NCI-H69 (cell line): ENCODE measurements around the gene FBXO34.
"Not testable (repeated sequence)": the region's sequence is repeated elsewhere in the genome, so short reads cannot be mapped to it uniquely, and the experiment has no call there.

Experiments
- DNase-seq: peaks from one replicate; lab custom pipeline; 2025; lab: John Stamatoyannopoulos, UW

The FBXO34 gene

DNA sequence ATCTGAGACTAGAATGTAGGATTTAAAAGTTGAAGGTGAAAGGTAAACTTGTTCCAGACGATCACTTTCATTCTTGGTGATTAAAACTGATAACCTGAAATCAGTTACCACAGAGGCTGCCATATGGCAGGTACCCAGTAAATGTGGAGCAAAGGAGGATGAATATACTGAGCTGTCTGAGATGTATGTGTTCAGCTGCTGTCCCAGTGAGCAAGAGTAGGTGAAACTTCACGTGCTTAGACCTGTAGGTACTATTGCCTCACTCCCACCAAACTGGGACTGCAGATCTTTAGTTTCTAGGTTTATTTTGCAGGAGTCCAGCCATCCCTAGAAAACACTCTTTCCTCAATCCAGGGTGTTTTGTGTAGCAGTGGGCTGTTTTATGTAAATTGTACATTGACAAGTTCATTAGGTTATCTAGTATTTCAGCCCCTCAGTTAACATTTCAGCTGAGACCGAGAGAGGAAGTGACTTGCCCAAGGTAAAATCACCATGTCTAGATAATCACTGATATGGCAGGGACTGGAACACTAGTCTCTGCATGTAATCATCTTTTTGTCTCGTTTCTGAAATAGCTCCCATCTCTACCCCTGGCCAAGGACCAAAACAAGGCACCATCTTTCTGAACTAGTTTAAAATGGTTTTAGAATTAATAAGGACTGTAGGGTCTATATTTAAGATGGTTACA, 77.7 kb downstream of the FBXO34 start:
- DNase-seq = peak; percentile 81

DNA sequence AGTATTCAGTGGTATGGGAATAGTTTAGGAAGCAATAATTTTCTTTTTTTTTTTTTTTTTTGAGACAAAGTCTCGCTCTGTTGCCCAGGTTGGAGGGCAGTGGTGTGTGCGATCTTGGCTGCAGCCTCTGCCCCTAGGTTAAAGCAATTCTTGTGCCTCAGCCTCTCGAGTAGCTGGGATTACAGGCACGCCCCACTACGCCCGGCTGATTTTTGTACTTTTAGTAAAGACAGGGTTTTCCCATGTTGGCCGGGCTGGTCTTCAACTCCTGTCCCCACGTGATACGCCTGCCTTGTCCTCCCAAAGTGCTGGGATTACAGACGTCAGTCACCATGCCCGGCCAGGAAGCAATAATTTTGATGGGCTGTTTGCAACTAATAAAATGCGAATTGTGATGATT, 78.3 kb downstream of the FBXO34 start:
- no peak for DNase-seq

DNA sequence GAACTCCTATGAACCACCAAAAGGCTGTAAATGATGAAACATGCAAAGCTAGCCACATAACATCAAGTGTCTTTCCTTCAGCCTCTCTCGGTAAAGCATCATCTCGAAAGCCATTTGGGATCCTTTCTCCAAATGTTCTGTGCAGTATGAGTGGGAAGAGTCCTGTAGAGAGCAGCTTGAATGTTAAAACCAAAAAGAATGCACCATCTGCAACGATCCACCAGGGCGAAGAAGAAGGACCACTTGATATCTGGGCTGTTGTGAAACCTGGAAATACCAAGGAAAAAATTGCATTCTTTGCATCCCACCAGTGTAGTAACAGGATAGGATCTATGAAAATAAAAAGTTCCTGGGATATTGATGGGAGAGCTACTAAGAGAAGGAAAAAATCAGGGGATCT, 79.2 kb downstream of the FBXO34 start:
- no peak for DNase-seq

DNA sequence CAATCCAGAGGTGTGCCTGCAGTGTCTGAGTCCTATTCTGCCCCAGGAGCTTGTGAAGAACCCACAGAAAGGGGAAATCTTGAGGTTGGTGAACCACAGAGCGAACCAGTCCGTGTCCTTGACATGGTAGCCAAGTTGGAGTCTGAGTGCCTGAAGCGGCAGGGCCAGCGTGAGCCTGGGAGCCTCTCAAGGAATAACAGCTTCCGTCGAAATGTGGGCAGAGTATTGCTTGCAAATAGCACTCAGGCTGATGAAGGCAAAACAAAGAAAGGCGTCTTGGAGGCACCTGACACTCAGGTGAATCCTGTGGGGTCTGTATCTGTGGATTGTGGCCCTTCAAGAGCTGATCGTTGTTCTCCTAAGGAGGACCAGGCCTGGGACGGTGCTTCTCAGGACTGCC, 79.9 kb downstream of the FBXO34 start:
- DNase-seq = no peak

DNA sequence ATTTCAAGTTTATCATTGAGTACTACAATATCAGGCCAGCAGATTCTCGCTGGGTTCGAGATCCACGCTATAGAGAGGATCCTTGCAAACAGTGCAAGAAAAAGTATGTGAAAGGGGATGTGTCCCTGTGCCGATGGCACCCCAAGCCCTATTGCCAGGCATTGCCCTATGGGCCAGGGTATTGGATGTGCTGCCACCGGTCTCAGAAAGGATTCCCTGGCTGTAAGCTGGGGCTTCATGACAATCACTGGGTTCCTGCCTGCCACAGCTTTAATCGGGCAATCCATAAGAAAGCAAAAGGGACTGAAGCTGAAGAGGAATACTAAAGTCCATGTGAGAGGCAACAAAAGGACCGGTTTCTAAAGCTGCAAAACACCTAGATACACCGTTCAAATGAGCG, 81.0 kb downstream of the FBXO34 start:
- DNase-seq = no peak

DNA sequence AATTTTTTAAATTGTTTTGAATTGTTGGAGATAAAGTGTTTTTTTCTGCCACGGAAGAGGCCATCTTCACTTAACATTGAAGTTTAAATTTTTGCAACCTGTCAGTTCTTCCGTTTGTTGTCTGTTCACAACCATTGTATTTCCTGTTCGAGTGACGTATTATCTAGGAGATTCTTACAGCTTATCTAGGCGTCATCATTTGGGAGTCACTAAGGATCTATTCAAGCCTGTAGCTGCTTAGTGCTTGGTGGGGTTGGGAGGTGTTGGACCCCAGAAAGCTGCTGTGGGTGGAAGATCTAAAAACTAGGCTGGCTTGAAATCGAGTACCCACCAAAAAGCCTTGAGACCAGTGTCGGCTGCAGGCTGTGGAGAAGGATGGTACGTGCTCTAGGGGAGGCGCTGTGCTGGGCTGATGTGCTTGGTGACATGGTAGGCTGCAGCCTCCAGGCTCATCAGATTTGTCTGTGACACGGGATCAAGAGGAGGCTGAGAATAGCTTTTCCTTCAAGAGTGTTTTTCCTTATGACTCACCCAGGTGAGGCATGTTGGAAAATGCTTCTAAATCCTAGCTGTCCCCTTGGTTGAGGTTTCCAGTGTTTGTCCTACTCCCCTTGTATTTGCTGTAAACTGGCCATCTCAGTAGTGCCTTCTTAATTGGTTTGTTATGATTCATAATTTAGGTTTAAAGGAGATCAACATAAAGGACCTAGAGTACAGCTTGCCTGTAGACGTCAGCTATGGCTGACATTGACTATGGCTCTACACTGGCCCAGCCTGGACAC, 82.7 kb downstream of the FBXO34 start:
- no peak for DNase-seq

DNA sequence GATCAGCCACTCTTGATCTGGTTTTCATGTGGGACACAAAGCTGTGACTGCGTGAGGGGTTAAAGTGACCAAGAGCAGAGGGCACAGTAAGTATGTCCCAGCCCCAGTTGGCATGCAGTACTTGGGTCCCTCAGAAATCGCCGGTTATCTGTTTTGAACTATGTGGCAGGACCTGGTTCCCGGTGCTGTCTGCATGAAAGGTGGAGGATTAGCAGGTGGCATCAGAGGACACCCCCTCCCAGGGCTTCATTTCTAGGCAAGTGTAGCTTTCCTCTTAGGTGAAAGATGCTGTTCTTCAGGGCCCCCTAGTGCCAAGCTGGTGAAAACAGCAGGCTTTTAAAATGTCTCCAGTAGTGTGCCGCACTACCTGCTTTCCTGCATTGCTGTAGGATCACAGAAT, 83.3 kb downstream of the FBXO34 start:
- DNase-seq = peak; percentile 93

DNA sequence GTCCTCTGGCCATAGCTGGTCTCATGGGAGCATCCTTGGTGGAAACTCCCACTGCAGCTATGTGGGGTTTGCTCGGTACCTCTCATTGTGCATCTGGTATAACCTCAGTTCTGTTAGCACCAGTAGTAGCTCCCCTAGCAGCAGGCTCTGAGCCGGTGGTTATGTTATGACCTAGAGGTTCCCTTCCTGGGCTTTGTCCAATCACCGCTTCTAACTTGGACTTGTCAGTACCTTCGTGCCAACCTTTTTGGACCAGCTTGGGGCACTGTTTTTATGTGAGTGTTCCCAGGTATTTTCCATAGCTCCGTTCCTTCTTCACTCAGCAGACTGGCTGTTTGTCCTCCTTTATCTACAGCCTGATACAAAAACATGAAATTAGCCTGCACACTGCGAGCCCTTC, 84.7 kb downstream of the FBXO34 start:
- no peak for DNase-seq

DNA sequence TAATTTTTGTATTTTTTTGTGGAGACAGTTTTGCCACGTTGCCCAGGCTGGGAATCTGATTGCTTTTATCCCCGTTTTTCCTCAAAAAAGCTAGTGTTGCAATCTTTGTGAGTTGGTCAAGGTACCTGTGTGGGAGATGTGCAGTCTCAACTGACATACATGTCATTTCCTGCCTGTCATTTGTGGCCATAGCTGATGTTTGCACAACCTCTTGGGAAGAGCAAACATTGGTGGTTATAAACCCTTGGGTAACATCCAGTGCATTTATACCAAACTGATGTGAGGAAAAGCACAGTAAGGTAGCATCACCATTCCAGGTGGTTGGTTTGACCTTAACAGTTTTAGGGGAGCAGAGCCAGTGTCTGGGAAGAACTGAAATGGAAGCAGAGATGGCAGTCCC, 85.7 kb downstream of the FBXO34 start:
- peak; percentile 71 for DNase-seq

DNA sequence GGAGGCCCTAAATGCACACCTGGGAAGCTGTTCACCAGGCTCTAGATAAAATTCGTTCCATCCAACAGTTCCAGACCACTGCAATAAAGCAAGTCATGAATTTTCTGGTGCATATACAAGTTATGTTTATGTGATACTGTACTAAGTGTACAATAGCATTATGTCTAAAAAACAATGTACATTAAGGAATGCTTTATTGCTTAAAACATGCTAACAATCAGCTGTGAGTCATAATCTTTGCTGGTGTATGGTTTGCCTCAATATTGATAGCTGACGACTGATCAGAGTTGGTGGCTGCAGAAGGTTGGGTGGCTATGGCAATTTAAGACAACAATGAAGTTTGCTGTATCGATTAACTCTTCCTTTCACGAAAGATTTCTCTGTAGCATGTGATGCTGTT, 88.1 kb downstream of the FBXO34 start:
- no peak for DNase-seq

DNA sequence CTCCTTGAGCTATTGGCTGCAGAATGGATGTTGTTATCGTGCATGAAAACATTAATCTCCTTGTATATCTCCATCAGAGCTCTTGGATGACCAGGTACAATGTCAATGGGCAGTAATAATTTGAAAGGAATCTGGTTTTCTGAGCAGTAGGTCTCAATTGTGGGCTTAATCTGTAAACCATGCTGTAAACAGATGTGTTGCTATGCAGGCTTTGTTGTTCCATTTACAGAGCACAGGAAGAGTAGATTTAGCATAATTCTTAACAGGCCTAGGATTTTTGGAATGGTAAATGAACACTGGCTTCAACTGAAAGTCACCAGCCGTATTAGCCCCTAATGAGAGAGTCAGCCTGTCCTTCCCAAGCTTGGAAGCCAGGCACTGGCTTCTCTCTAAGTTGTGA, 90.0 kb downstream of the FBXO34 start:
- DNase-seq = no peak

DNA sequence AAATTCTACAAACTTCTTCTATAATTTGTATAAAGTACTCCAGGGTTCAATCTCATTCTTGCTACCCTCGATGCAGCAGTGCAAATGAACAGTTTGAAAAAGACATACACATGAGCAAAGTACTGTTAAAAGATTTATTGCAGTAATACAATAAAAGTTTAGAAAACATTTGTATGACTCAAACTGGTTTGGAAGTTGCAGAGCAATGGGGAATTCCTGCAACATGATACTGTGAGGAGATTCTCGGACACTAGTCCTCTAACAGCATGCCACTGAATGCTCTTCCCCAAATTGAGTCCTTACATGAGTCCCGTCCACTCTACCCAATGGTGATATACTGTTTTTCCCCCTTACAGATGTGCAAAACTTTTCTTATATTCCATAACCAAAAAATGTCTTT, 95.0 kb downstream of the FBXO34 start:
- DNase-seq = no peak

DNA sequence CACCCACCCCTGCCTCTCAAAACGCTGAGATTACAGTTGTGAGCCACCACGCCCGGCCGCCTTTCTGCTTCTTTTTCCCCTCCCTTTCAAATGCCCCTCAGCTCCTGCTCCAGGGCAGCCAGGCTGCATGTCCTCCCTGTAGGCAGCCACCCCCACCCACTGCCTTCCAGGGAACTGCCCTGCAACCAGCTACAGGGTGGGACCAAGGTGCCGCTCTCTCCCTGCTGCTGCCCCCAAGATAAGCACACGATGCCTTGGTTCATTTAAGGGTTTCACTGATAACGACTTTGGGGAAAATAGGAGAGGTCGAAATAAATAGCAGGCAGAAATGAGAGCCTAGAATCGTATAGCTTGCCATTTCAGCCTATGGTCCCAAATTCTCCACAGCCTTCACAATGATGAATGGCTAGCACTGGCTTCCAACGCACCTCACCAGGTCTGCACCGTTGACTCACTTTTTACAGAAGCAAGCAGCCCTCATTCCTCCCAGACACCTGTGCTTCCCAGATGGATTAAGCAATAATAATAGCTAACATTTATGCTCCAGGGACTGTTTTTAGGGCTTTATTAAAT, 99.7 kb downstream of the FBXO34 start:
- DNase-seq = peak; percentile 12

DNA sequence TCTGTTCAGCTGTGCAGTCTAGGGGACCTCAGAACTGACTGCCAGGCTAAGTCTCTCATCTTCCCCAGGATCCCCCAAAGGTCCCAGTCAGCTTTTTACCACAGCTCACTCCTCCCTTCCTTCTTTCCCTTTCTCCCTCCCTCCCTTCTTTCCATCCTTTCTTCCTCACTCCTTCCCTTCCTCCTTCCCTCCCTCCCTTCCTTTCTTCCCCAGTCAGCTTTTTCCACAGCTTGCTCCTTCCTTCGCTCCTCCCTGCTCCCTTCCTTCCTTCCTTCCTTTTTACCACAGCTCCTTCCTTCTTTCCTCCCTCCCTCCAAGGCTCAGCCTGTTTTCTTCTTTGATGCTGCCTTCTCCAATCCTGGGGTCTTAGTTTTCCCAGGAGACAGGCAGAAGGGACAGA, 101.2 kb downstream of the FBXO34 start:
- no peak for DNase-seq

DNA sequence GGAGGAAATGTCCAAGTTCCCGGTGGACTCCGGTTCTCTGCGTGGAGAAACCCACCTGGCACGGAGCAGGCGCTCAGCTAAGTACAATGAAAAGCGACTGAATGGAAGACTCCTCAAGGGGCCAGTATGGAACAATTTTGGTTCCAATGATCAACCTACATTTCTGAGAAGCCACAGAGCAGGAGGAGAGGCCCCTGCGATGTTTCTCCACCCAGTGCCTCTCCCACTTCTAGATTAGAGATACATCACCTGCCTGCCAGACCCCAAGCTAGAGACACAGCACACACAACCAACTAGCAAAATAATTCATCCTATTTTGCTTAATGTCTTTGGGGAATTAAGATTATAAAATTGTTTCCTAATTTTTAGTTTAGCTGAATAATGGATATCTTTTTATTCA, 101.6 kb downstream of the FBXO34 start:
- no peak for DNase-seq

DNA sequence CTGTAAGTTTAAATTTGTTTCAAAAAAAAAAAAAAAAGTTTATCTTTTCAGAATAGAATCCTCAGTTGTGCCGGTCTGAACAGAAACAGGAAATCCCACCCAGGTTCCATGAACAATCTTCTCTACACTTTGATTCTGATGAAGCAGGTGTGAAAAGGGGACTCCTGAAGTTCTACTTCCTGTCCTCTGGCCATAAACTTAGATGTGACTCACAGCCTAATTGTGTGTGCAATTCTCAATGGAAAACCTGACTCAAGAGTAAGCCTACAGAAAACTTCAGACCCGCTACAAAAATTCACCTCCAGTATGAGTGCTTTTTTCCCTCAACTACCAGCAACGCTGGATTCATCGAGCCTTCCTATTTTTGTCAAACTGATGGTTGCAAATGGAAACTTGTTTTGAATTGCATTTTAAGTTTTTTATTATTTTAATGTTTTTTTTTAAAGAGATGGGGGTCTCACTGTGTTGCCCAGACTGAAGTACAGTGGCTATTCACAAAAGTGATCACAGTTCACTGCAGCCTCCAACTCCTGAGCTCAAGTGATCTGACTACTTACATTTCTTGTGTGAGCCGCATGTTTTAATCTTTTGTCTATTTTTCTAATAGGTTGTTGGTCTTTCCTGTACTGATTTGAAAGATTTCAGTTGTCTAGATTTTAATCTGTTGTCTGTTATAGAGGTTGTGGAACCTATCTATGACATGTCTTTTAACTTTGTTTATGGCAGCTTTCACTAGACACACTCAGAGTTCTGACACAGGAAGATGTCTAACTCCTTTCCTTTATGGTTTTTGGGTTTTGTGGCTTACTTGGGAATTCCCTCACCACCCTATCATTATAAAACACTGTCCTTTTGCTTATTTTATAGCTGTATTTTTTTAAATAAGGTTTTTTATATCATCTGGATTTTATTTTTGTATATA, 102.8 kb downstream of the FBXO34 start:
- DNase-seq = no peak

DNA sequence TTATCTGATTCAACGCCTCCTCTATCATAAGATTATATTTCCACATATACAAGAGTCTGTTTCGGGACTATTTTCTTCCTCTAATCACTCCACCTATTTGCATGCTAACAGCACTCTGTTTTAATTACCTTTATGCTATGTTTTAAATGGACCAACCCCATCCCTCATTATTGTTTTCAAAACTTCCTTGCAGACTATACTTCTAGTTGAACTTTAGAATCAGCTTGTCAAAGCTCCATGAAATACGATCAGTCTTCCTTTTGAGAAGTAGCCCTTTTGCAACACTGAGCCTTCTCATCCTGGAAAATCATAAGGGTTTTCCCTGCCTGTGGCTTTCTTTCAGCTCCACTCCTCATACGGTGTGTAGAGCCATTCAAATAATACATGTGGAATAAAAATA, 103.5 kb downstream of the FBXO34 start:
- no peak for DNase-seq

DNA sequence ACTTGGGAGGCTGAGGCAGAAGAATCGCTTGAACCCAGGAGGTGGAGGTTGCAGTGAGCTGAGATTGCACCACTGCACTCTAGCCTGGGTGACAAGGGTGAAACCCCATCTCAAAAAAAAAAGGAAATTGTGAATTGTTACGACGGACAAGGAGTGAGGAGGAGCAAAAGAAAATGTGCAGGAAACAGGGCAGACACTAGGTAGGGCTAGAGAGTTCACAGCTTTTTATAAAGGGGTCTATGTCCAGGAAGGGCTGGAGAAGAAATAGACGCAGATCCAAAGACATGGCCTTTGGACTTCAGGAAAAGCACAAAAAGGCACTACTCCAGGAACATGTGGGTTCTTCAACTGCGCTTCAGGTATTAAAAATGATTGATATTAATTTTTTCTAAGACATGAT, 106.0 kb downstream of the FBXO34 start:
- no peak for DNase-seq

DNA sequence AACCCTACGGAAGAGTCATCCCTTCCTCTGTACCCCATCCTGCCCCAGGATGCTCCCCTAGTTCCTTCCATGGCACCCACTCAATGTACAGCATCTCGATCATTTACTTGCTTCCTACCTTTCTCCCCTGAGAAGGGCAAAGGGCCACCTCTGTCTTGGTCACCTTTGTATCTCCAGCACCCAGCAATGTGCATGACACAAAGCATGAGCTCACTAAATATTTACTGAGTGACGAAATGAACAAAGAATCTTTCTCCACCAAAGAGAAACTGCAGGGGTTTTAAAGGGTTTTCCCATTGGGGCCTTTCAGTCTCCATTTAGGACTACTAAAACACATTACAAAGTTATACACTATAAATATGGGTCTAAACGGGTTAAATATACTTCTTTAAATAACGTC, 109.8 kb downstream of the FBXO34 start:
- no peak for DNase-seq

DNA sequence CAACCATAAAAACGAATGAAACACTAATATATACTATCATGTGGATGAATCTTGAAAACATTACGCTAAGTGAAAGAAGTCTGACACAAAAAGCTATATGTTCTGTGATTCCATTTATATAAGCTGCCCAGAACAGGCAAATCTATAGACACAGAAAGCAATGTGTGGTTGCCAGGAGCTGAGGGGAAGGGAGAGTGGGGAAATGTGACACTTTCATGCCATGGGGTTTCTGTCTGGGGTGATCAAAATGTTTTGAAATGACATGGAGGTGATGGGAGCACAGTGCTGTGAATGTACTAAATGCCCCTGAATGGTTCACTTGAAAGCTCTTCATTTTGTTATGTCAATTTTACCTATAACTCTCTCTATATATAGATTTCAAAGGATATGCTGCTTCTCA, 110.3 kb downstream of the FBXO34 start:
- no peak for DNase-seq

DNA sequence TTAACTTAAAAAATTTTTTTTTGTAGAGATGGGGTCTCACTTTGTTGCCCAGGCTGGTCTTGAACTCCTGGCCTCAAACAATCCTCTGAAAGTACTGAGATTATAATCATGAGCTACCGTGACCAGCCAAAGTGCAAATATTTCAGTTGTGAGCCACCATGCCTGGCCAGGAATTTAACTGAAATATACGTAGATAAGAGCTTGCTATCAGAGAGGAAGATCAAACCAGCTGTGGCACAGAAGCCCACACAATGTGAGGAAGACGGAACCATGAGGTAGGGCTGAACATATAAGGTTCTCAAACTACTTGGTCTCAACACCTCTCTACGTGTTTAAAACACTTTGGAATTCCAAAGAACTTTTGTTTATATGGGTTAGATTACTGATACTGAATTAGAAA, 111.3 kb downstream of the FBXO34 start:
- DNase-seq = no peak

DNA sequence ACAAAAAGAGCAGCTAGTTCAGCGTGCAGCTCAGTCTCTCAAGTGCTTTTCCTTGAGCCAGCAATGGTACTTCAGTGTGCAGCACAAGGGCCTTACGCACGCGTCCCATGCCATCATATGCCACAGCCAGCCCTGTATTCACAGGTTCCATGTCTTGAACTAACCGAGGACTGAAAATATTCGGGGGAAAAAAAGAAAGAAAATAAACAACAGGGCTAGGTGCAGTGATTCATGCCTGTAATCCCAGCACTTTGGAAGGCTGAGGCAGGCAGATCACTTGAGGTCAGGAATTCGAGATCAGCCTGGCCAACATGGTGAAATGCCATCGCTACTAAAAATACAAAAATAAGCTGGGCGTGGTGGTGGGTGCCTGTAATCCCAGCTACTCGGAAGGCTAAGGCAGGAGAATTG, 111.8 kb downstream of the FBXO34 start:
- not testable (repeated sequence) for DNase-seq
